HepG2 (cell line): ENCODE results near the gene RBSN. TPM values are rescaled to one million over a fixed set of nuclear protein-coding genes. Genes with fewer than 3 reads are reported as not detected.
A peak's percentile ranks its signal among the peaks of the same experiment; 100 is the strongest.

Experiments
- ATF7-NPFF ChIP-seq: sonication (generic); formaldehyde crosslinking; IDR thresholded peaks from 2 replicates; pipeline ENCODE4 v1.8.1; 2023; ENCODE audit warnings: mild to moderate bottlenecking, low read depth, missing genetic modification reagents, moderate library complexity
- ELF1 ChIP-seq: sonication (generic); formaldehyde crosslinking; IDR thresholded peaks from 2 replicates; pipeline ENCODE4 v1.4.0; 2020; ENCODE audit warnings: missing genetic modification reagents
- FOXC1 ChIP-seq: sonication (generic); formaldehyde crosslinking; IDR thresholded peaks from 2 replicates; pipeline ENCODE4 v1.8.0; 2022; ENCODE audit warnings: mild to moderate bottlenecking, missing genetic modification reagents, borderline replicate concordance
- GTF3A ChIP-seq: sonication (generic); formaldehyde crosslinking; conservative IDR thresholded peaks from 2 replicates; pipeline ENCODE4 v1.4.0; 2020; ENCODE audit warnings: mild to moderate bottlenecking, missing genetic modification reagents
- HNF4A ChIP-seq: sonication (generic); formaldehyde crosslinking; IDR thresholded peaks from 2 replicates; pipeline ENCODE4 v1.4.0; 2020; ENCODE audit warnings: missing genetic modification reagents
- HOXA3 ChIP-seq: sonication (generic); formaldehyde crosslinking; IDR thresholded peaks from 2 replicates; pipeline ENCODE4 v1.5.0; 2020; ENCODE audit warnings: missing genetic modification reagents
- KLF16 ChIP-seq, 2 experiments: sonication (generic) in 1 of 2; formaldehyde crosslinking in 1 of 2; IDR thresholded peaks; 2 replicates each; pipeline versions ENCODE4 v1.6.1 to v1.8.0; 2016 to 2023; ENCODE audit warnings: missing genetic modification reagents in 2 of 2, missing compliant biosample characterization in 1 of 2
- PHF21A ChIP-seq: sonication (generic); formaldehyde crosslinking; IDR thresholded peaks from 2 replicates; pipeline ENCODE4 v1.5.0; 2020; ENCODE audit warnings: mild to moderate bottlenecking, missing genetic modification reagents
- POLR2G ChIP-seq: fragments of 200-400 bp; formaldehyde crosslinking; IDR thresholded peaks from 2 replicates; pipeline ENCODE4 v1.6.1; 2018; ENCODE audit warnings: mild to moderate bottlenecking, low read depth, low read length, moderate library complexity
- SNAI1 ChIP-seq: sonication (generic); formaldehyde crosslinking; IDR thresholded peaks from 2 replicates; pipeline ENCODE4 v1.5.0; 2020; ENCODE audit warnings: mild to moderate bottlenecking, missing genetic modification reagents, borderline replicate concordance
- SUZ12 ChIP-seq: fragments of 150-350 bp; IDR thresholded peaks from 2 replicates; pipeline ENCODE4 v1.6.1; 2014; ENCODE audit warnings: low read depth, low read length
- YEATS4 ChIP-seq: sonication (generic); formaldehyde crosslinking; IDR thresholded peaks from 2 replicates; pipeline ENCODE4 v1.4.0; 2020; ENCODE audit warnings: missing genetic modification reagents, borderline replicate concordance
- ZBTB7A ChIP-seq: sonication (generic); formaldehyde crosslinking; IDR thresholded peaks from 2 replicates; pipeline ENCODE4 v1.8.0; 2022; ENCODE audit warnings: mild to moderate bottlenecking, missing genetic modification reagents
- ZNF296 ChIP-seq: sonication (generic); formaldehyde crosslinking; conservative IDR thresholded peaks from 2 replicates; pipeline ENCODE4 v1.5.0; 2020; ENCODE audit warnings: mild to moderate bottlenecking, missing genetic modification reagents
- ZNF382 ChIP-seq: sonication (generic); formaldehyde crosslinking; IDR thresholded peaks from 2 replicates; pipeline ENCODE4 v1.5.0; 2020; ENCODE audit warnings: missing genetic modification reagents, mild to moderate bottlenecking, borderline replicate concordance
- ZNF644 ChIP-seq: IDR thresholded peaks from 2 replicates; pipeline ENCODE4 v1.6.1; 2016; ENCODE audit warnings: low read depth
- ZSCAN25 ChIP-seq: sonication (generic); formaldehyde crosslinking; IDR thresholded peaks from 2 replicates; pipeline ENCODE4 v1.8.0; 2022; ENCODE audit warnings: mild to moderate bottlenecking, missing genetic modification reagents
- polyA plus RNA-seq, 8 experiments: library from polyadenylated mRNA; depleted of rRNA in 3 of 8; stranded (reverse) in 7 of 8; unstranded in 1 of 8; fragments of >200 nt; fragmentation: Illumina TruSeq in 4 of 8; extraction: Trizol in 4 of 8; gene quantifications; 2 replicates each; pipeline versions ENCODE4 v1.2.1 to v1.2.3, GENCODE V29; 2011 to 2016; ENCODE audit warnings: low read depth in 4 of 8, missing spikeins in 1 of 8, mixed read lengths in 1 of 8; ENCODE audit not compliant: insufficient read depth in 1 of 8
- total RNA-seq, 5 experiments: library from RNA; depleted of rRNA; stranded (reverse); fragments of >200 nt; fragmentation: Illumina TruSeq; extraction: Trizol; gene quantifications; 2 replicates each; pipeline ENCODE4 v1.2.3, GENCODE V29; 2016; ENCODE audit warnings: low read depth in 1 of 5
- TF ChIP-seq, protein P1 (sequence below): sonication (generic); formaldehyde crosslinking; IDR thresholded peaks from 2 replicates; pipeline ENCODE4 v1.4.0; 2020; ENCODE audit warnings: missing genetic modification reagents; ENCODE audit errors: not compliant biosample characterization
- TF ChIP-seq, protein P2 (sequence below): sonication (generic); formaldehyde crosslinking; IDR thresholded peaks from 2 replicates; pipeline ENCODE4 v1.4.0; 2020; ENCODE audit warnings: mild to moderate bottlenecking, missing genetic modification reagents
- TF ChIP-seq, protein P3 (sequence below): sonication (generic); formaldehyde crosslinking; IDR thresholded peaks from 2 replicates; pipeline ENCODE4 v1.5.1; 2020; ENCODE audit warnings: mild to moderate bottlenecking, missing genetic modification reagents, moderate library complexity
- TF ChIP-seq, protein P4 (sequence below): sonication (generic); formaldehyde crosslinking; IDR thresholded peaks from 2 replicates; pipeline ENCODE4 v1.4.0; 2020; ENCODE audit warnings: missing genetic modification reagents, borderline replicate concordance

RBSN gene
- total and polyA plus RNA-seq, 2 of the 13 experiments (the other 11 are each of a cell fraction or from before 2014, with no cell fraction given), result 7.9 to 11.8 TPM

DNA sequence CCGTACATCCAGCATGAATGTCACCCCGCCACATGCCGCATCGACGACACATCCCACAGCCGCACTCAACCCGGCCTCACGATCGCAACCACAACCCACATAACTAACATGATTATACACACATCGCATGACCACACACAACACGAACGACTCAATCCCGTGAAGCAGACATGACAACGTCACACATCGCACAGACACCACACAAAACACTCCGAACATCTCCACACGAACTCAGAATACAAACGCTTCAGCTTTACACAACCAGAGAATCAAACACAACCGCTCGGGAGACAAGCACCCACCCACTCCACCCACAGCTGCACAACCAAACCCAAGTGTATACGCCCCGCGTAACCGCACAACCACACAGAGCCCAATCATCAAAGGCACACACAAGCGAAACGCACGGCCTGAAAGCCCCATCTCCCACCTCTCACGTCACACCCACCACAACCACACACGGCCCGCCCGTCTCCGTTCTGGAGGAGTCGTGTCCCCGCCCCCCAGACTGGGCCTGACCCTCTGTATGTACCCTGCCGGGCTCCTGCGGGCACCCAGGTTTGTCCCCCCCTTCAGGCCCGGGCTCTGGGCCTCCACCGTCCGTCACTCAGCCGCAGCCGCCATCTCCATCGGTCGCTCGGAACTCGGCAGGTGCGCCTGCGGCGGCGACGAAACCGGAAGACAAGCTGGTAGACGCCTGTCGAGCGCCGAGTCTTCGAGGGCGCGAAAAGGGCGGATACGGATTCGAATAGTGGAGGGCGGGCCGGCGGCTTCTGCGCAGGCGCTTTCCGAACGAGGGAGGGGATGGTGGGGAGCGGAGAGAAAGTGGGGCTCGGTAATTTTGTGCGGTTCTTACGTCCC is at the start of gene RBSN (continued):
- TF ChIP-seq, protein P1, sequence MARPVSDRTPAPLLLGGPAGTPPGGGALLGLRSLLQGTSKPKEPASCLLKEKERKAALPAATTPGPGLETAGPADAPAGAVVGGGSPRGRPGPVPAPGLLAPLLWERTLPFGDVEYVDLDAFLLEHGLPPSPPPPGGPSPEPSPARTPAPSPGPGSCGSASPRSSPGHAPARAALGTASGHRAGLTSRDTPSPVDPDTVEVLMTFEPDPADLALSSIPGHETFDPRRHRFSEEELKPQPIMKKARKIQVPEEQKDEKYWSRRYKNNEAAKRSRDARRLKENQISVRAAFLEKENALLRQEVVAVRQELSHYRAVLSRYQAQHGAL (CRISPR knock-in tag), result no peak
- TF ChIP-seq, protein P2, sequence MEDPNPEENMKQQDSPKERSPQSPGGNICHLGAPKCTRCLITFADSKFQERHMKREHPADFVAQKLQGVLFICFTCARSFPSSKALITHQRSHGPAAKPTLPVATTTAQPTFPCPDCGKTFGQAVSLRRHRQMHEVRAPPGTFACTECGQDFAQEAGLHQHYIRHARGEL, result 0 out of 2 replicates have a peak, but pooled peaks have one; percentile 73
- TF ChIP-seq ZSCAN25 (peak; percentile 38; the same call in 1 of the 2 replicates), FOXC1 (CRISPR knock-in tag) (peak; percentile 54; the same call in 1 of the 2 replicates), SUZ12 (no peak), YEATS4 (CRISPR knock-in tag) (peak; percentile 94), POLR2G (peak; percentile 92), HOXA3 (CRISPR knock-in tag) (peak; percentile 97), ZNF296 (CRISPR knock-in tag) (no peak), HNF4A (no peak), SNAI1 (no peak), KLF16 (CRISPR knock-in tag; IDR thresholded peaks at IDR 0.05) (peak in 1 of 2 experiments; percentile 98; a peak in 2 of 4 replicates), PHF21A (CRISPR knock-in tag) (peak; percentile 83; the same call in 1 of the 2 replicates), ZBTB7A (CRISPR knock-in tag) (no peak), ZNF382 (CRISPR knock-in tag) (no peak), GTF3A (peak; percentile 83; the same call in 1 of the 2 replicates), ELF1 (CRISPR knock-in tag) (peak; percentile 100), ZNF644 (CRISPR knock-in tag) (0 out of 2 replicates have a peak, but pooled peaks have one; percentile 20), ATF7-NPFF (CRISPR knock-in tag) (peak; percentile 96)
- TF ChIP-seq, protein P3, sequence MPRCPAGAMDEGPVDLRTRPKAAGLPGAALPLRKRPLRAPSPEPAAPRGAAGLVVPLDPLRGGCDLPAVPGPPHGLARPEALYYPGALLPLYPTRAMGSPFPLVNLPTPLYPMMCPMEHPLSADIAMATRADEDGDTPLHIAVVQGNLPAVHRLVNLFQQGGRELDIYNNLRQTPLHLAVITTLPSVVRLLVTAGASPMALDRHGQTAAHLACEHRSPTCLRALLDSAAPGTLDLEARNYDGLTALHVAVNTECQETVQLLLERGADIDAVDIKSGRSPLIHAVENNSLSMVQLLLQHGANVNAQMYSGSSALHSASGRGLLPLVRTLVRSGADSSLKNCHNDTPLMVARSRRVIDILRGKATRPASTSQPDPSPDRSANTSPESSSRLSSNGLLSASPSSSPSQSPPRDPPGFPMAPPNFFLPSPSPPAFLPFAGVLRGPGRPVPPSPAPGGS (CRISPR knock-in tag), result peak; percentile 62; the same call in 1 of the 2 replicates
- TF ChIP-seq, protein P4, sequence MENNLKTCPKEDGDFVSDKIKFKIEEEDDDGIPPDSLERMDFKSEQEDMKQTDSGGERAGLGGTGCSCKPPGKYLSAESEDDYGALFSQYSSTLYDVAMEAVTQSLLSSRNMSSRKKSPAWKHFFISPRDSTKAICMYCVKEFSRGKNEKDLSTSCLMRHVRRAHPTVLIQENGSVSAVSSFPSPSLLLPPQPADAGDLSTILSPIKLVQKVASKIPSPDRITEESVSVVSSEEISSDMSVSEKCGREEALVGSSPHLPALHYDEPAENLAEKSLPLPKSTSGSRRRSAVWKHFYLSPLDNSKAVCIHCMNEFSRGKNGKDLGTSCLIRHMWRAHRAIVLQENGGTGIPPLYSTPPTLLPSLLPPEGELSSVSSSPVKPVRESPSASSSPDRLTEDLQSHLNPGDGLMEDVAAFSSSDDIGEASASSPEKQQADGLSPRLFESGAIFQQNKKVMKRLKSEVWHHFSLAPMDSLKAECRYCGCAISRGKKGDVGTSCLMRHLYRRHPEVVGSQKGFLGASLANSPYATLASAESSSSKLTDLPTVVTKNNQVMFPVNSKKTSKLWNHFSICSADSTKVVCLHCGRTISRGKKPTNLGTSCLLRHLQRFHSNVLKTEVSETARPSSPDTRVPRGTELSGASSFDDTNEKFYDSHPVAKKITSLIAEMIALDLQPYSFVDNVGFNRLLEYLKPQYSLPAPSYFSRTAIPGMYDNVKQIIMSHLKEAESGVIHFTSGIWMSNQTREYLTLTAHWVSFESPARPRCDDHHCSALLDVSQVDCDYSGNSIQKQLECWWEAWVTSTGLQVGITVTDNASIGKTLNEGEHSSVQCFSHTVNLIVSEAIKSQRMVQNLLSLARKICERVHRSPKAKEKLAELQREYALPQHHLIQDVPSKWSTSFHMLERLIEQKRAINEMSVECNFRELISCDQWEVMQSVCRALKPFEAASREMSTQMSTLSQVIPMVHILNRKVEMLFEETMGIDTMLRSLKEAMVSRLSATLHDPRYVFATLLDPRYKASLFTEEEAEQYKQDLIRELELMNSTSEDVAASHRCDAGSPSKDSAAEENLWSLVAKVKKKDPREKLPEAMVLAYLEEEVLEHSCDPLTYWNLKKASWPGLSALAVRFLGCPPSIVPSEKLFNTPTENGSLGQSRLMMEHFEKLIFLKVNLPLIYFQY, result peak; percentile 93
